AG04449 (cell line): ENCODE data around the gene AMFR.

Experiments used
- CTCF ChIA-PET: fragments of 350-600 bp; formaldehyde crosslinking; extraction: SDS; loops from one replicate; lab custom pipeline; 2021; ENCODE audit warnings: antibody characterized with exemption; lab: Yijun Ruan, JAX
- POLR2A ChIA-PET: fragments of 400-600, 350-600 bp; formaldehyde crosslinking; extraction: SDS; loops from one replicate; lab custom pipeline; 2020; ENCODE audit warnings: antibody characterized with exemption, inconsistent platforms; lab: Yijun Ruan, JAX
- DNase-seq: peaks from one replicate; pipeline ENCODE4 v3.0.0-alpha.2; 2010; ENCODE audit warnings: low read depth, low spot score
- H3K4me3 ChIP-seq: 2 replicates; pipeline ENCODE4 v1.5.1; 2011; ENCODE audit warnings: low read depth, mild to moderate bottlenecking, control low read depth, low read length
- CTCF ChIP-seq: IDR thresholded peaks from one replicate; pipeline ENCODE4 v1.5.1; 2011; ENCODE audit warnings: mild to moderate bottlenecking, moderate library complexity, low read length, control low read depth, inconsistent platforms; ENCODE audit not compliant: insufficient read depth; ENCODE audit errors: missing control alignments

The AMFR gene

GRCh38 chr16:56363781-56364565, 61.4 kb downstream of the AMFR start:
- DNase-seq: no peak
- ChIA-PET POLR2A (no interaction called here), CTCF (interaction anchor here (7.1 kb wide), 1 partner anchor 8 kb away, joined by 49 read pairs; no protein-coding TSS in a partner anchor)
- no peak overlapping the region for H3K4me3 ChIP-seq
- no peak for TF ChIP-seq CTCF

GRCh38 chr16:56363181-56363716, 62.1 kb downstream of the AMFR start:
- no peak for DNase-seq
- H3K4me3 ChIP-seq: no peak overlapping the region
- ChIA-PET POLR2A (no interaction called here), CTCF (no interaction called here)
- TF ChIP-seq CTCF: no peak

GRCh38 chr16:56362706-56363105, 62.6 kb downstream of the AMFR start:
- POLR2A ChIA-PET: no interaction called here
- H3K4me3 ChIP-seq: no peak overlapping the region
- no peak for TF ChIP-seq CTCF
- DNase-seq: no peak
- CTCF ChIA-PET: interaction anchor here (1.6 kb wide), 1 partner anchor 8 kb away, joined by 4 read pairs; no protein-coding TSS in a partner anchor

- TF ChIP-seq CTCF: no peak
- ChIA-PET POLR2A (no interaction called here), CTCF (interaction anchor here (0.7 to 1.6 kb wide), 2 partner anchors 9 to 1638 kb away, joined by 3 to 4 read pairs; no protein-coding TSS in a partner anchor)
- H3K4me3 ChIP-seq: no peak overlapping the region
- DNase-seq: no peak
Measured at GRCh38 chr16:56362057-56362655, 63.2 kb downstream of the AMFR start.

- H3K4me3 ChIP-seq: no peak overlapping the region
- ChIA-PET POLR2A (no interaction called here), CTCF (interaction anchor here (1.4 kb wide), 1 partner anchor 10 kb away, joined by 4 read pairs; no protein-coding TSS in a partner anchor)
- DNase-seq: no peak
- no peak for TF ChIP-seq CTCF
Measured at GRCh38 chr16:56360117-56361008, 65.0 kb downstream of the AMFR start.
